ENCODE measurements around the gene LDLRAD2.

DNA sequence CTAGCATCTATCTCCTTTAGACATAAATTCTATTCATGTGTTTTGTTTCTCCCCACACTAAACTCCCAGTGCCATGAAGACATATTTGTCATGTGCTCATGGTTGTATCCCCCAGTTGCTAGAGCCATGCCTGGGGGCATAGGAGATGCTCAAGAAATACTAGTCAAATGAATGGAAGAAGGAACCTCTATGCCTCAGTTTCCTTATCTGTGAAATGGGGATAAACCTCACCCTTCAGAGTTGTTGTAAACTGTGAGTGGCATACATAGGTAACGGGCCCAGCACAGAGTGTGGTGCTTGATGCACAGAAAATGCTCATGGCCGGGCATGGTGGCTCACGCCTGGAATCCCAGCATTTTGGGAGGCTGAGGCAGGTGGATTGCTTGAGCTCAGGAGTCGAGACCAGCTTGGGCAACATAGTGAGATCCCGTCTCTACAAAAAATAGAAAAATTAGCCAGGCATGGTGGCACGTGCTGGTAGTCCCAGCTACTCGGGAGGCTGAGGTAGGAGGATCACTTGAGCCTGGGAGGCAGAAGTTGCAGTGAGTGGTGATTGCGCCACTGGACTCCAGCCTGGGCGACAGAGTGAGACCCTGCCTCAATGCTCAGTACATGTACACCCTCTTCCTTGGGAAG lies 8.7 kb downstream of the LDLRAD2 start:
- TF ChIP-seq, protein P1, sequence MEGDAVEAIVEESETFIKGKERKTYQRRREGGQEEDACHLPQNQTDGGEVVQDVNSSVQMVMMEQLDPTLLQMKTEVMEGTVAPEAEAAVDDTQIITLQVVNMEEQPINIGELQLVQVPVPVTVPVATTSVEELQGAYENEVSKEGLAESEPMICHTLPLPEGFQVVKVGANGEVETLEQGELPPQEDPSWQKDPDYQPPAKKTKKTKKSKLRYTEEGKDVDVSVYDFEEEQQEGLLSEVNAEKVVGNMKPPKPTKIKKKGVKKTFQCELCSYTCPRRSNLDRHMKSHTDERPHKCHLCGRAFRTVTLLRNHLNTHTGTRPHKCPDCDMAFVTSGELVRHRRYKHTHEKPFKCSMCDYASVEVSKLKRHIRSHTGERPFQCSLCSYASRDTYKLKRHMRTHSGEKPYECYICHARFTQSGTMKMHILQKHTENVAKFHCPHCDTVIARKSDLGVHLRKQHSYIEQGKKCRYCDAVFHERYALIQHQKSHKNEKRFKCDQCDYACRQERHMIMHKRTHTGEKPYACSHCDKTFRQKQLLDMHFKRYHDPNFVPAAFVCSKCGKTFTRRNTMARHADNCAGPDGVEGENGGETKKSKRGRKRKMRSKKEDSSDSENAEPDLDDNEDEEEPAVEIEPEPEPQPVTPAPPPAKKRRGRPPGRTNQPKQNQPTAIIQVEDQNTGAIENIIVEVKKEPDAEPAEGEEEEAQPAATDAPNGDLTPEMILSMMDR (IDR thresholded peaks at IDR 0.05) = no peak
- TF ChIP-seq POLR2A (IDR thresholded peaks at IDR 0.05) = no peak
